ENCODE data around the gene SLIT3.

Gene SLIT3

DNA sequence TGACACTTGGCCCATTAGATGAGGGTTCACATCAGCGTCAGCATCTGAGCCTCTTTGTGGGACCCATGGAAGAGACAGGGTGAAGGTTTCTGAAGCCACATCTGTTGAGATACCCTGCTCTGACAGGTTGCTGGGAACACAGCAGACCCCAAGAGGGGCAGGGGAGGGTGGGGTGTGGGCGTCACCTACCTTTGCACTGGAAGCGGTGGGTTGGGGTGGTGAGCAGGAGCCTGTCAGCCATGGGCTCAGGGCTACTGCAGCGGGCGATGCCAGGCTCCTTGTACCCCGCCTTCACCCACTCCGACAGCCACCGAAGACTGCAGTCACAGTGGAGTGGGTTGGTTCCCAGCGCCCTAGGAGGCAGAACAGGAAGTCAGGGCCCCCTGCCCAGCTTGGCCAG, 590.2 kb downstream of the SLIT3 start:
- TF ChIP-seq POLR2A (IDR thresholded peaks at IDR 0.05; ENCODE audit: low read length) (no peak), GATA1 (IDR thresholded peaks at IDR 0.05; ENCODE audit: low read depth, low read length) (no peak)
- DNase-seq: no peak

GRCh38 chr5:168707716-168708695, 592.9 kb downstream of the SLIT3 start:
- DNase-seq: no peak
- TF ChIP-seq GATA1 (IDR thresholded peaks at IDR 0.05; ENCODE audit: low read depth, low read length): no peak
- TF ChIP-seq POLR2A (IDR thresholded peaks at IDR 0.05; ENCODE audit: low read length): no peak

DNA sequence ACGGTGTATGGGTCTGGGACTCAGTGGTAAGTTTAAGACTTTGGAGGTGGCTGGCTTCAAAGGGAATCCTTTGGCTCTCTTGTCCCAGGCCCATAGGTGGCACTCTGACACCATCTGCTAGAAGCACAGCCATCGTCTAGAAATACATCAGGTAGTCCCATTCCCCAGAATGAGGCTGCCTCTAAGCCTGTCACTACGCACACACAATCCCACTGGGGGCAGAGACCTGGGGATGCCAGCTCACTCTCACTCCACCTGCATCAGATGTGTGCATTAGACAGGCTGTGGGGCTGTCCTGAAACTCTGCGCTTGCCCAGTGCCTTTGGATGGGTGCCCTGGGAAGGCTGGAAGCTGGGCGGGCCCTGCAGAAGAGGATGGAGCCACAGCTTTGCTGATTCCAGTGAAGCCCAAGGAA, 594.3 kb downstream of the SLIT3 start:
- DNase-seq: peak; percentile 29 to 64

GRCh38 chr5:168705321-168705720, 595.6 kb downstream of the SLIT3 start:
- TF ChIP-seq POLR2A (IDR thresholded peaks at IDR 0.05; ENCODE audit: low read length) (no peak), GATA1 (IDR thresholded peaks at IDR 0.05; ENCODE audit: low read depth, low read length) (no peak)
- DNase-seq: no peak

More for the DNA sequence above, 594.3 kb downstream of the SLIT3 start:
- TF ChIP-seq GATA1 (IDR thresholded peaks at IDR 0.05; ENCODE audit: low read depth, low read length) (no peak), POLR2A (IDR thresholded peaks at IDR 0.05; ENCODE audit: low read length) (no peak)

GRCh38 chr5:168702511-168702910, 598.4 kb downstream of the SLIT3 start:
- no peak for TF ChIP-seq GATA1 (IDR thresholded peaks at IDR 0.05; ENCODE audit: low read depth, low read length)
- TF ChIP-seq POLR2A (IDR thresholded peaks at IDR 0.05; ENCODE audit: low read length): no peak
- DNase-seq: no peak

DNA sequence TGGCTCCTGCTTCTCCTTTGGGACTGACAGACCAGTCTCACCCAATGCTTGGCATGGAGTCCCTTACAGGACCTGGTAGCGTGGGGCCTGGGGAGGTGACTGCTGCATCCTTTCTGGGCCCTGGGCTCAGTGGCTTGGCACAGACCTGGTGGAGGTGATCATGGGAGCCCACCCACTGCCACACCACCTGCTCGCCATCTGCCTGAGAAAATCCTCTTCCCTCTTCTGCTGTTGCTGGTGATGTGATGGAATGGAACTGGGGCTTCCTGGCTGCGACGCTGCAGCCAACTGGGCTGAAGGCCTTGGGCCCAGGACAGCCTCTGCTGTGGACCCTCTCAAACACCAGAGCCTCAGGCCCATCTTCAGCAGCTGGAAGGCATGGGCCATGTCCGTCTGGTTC, 599.3 kb downstream of the SLIT3 start:
- TF ChIP-seq GATA1 (IDR thresholded peaks at IDR 0.05; ENCODE audit: low read depth, low read length): no peak
- TF ChIP-seq POLR2A (IDR thresholded peaks at IDR 0.05; ENCODE audit: low read length): no peak

DNA sequence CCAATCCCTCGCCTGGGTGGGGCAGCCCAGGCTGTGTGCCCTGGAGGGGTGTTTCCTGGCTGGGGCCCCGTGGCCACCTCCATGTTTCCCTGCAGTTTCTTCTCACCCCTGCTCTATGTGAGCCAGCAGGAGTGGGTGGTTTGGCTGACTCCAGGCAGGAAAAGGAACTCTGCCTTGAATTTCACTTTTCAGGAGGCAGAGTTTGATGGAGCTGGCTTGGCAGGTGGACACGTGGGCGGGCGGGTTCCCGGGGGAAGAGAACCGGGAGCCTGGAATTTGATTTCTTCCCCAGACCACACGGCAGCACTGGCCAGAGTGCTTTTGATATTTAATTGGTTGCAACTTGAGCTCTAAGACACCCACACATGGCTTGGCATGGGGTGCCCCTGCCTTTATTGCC, 601.9 kb downstream of the SLIT3 start:
- no peak for DNase-seq
- no peak for TF ChIP-seq GATA1 (IDR thresholded peaks at IDR 0.05; ENCODE audit: low read depth, low read length)
- TF ChIP-seq POLR2A (IDR thresholded peaks at IDR 0.05; ENCODE audit: low read length): no peak

More for the DNA sequence above, 599.3 kb downstream of the SLIT3 start:
- DNase-seq: no peak

- TF ChIP-seq GATA1 (IDR thresholded peaks at IDR 0.05; ENCODE audit: low read depth, low read length) (no peak), POLR2A (IDR thresholded peaks at IDR 0.05; ENCODE audit: low read length) (no peak)
- DNase-seq: no peak
Observed at GRCh38 chr5:168697034-168697720, 603.8 kb downstream of the SLIT3 start.

- no peak for DNase-seq
- TF ChIP-seq POLR2A (IDR thresholded peaks at IDR 0.05; ENCODE audit: low read length): no peak
- TF ChIP-seq GATA1 (IDR thresholded peaks at IDR 0.05; ENCODE audit: low read depth, low read length): no peak
Observed at GRCh38 chr5:168696611-168697010, 604.3 kb downstream of the SLIT3 start.

GRCh38 chr5:168695301-168695835, 605.6 kb downstream of the SLIT3 start:
- TF ChIP-seq GATA1 (IDR thresholded peaks at IDR 0.05; ENCODE audit: low read depth, low read length): no peak
- no peak for TF ChIP-seq POLR2A (IDR thresholded peaks at IDR 0.05; ENCODE audit: low read length)
- DNase-seq: no peak

- TF ChIP-seq POLR2A (IDR thresholded peaks at IDR 0.05; ENCODE audit: low read length) (no peak), GATA1 (IDR thresholded peaks at IDR 0.05; ENCODE audit: low read depth, low read length) (no peak)
- DNase-seq: no peak
Observed at GRCh38 chr5:168694289-168694688, 606.6 kb downstream of the SLIT3 start.

DNA sequence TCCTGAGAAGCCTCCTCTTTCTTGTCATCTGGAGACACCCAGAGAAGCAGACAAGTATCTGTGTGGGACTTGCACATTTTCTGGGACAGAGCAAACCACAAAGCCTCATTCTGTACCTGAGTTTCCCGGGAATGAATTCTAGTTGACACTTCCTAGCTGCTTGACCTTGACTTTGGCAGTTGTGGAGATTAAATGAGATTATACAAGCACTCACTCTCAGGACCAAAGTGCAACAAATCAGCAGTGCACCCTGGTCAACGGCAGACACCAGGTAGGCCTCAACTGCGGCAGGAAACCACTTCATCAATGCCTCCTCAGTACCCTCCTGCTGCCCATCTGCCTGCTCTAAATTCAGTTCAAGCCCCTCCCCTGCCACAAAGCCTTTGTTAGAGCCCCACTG, 607.1 kb downstream of the SLIT3 start:
- no peak for DNase-seq
- TF ChIP-seq GATA1 (IDR thresholded peaks at IDR 0.05; ENCODE audit: low read depth, low read length) (no peak), POLR2A (IDR thresholded peaks at IDR 0.05; ENCODE audit: low read length) (no peak)

DNA sequence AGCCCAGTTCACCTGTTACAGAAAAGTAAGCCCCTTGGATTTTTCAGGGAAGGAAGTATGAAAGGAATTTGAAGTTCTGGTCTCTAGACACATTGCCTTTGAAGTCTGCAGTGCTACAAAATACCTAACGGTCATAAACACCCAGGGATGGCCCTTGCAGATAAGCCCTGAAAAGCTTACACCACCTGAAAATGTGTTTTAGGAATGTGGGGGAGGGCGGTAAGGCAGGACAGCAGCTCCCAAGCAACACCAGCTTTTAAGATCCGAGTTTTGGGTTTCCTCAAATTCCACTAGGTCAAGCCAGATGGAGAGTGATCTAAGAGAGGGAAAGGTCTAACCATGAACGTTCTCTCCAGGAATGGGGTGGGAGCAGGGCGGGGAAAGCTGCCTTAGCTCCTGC, 607.6 kb downstream of the SLIT3 start:
- TF ChIP-seq GATA1 (IDR thresholded peaks at IDR 0.05; ENCODE audit: low read depth, low read length) (no peak), POLR2A (IDR thresholded peaks at IDR 0.05; ENCODE audit: low read length) (no peak)
- no peak for DNase-seq

- DNase-seq: no peak
- TF ChIP-seq GATA1 (IDR thresholded peaks at IDR 0.05; ENCODE audit: low read depth, low read length) (no peak), POLR2A (IDR thresholded peaks at IDR 0.05; ENCODE audit: low read length) (no peak)
Observed at GRCh38 chr5:168691891-168692290, 609.0 kb downstream of the SLIT3 start.

Data from erythroblast (primary cell).